GM18508 (cell line): ENCODE measurements around the gene PLAU.
"Not testable (repeated sequence)": the region's sequence is repeated elsewhere in the genome, so short reads cannot be mapped to it uniquely, and the experiment has no call there.

ENCODE experiments used
- ATAC-seq: cut with Tn5 transposase; IDR thresholded peaks from one replicate; pipeline ENCODE4 v1.9.1; 2021; ENCODE audit warnings: moderate number of reproducible peaks; ENCODE audit not compliant: insufficient read depth, unreplicated experiment

The PLAU gene

GRCh38 chr10:73894245-73894971, 16.5 kb upstream of the PLAU start:
- no peak for ATAC-seq

GRCh38 chr10:73895381-73895780, 15.6 kb upstream of the PLAU start:
- not testable (repeated sequence) for ATAC-seq

DNA sequence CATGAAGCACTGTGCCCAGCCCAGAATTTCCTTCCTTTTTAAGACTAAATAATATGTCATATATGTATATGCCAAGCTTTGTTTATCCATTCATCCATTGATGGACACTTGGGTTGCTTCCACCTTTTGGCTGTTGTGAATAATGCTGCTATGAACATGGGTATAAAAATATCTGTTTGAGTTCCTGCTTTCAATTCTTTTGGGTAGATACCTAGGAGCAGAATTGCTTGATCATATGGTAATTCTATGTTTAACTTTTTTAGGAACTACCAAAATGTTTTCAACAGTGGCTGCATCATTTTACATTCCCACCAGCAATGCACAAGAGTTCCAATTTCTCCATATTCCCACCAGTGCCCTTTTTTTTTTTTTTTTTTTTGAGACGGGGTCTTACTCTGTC, 13.2 kb upstream of the PLAU start:
- no peak for ATAC-seq

GRCh38 chr10:73898730-73899410, 12.1 kb upstream of the PLAU start:
- ATAC-seq: no peak

- ATAC-seq: no peak
Measured at GRCh38 chr10:73899423-73899822, 11.5 kb upstream of the PLAU start.

DNA sequence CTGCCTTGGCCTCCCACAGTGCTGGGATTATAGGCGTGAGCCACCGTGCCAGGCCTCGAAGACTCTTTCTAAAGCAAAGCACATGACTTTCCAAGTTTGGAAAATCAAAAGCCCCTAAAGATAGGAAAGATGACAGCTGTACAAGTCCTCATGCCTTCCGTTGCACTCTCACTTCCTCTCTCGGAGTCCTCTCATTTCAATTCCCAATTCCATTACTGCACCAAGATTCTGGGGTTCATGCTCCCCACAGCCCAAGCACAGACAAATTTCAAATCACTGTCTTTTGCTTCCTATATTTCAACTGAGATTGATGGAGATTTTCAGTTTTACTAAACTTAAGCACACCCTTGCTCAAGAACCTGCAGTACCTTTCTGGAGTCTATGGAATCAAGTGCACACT, 10.9 kb upstream of the PLAU start:
- no peak for ATAC-seq

DNA sequence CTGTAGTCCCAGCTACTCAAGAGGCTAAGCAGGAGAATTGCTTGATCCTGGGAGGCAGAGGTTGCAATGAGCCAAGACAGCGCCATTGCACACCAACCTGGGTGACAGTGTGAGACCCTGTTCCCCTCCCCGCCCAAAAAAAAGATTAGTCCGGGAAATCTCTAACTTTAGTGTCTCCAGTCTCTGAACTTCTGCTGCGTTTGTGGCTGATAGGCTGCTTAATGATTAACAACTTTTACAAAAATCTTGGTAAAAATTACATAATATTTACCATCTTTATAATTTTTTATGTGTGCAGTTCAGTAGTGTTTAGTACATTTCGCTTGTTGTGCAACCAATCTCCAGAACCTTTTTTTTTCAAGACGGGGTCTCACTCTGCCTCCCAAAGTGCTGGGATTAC, 9.7 kb upstream of the PLAU start:
- ATAC-seq: no peak

GRCh38 chr10:73902351-73902750, 8.6 kb upstream of the PLAU start:
- no peak for ATAC-seq

- no peak for ATAC-seq
Measured at GRCh38 chr10:73905256-73906020, 5.5 kb upstream of the PLAU start.

GRCh38 chr10:73906524-73907447, 4.1 kb upstream of the PLAU start:
- ATAC-seq: no peak

- no peak for ATAC-seq
Measured at GRCh38 chr10:73907841-73908517, 3.0 kb upstream of the PLAU start.

DNA sequence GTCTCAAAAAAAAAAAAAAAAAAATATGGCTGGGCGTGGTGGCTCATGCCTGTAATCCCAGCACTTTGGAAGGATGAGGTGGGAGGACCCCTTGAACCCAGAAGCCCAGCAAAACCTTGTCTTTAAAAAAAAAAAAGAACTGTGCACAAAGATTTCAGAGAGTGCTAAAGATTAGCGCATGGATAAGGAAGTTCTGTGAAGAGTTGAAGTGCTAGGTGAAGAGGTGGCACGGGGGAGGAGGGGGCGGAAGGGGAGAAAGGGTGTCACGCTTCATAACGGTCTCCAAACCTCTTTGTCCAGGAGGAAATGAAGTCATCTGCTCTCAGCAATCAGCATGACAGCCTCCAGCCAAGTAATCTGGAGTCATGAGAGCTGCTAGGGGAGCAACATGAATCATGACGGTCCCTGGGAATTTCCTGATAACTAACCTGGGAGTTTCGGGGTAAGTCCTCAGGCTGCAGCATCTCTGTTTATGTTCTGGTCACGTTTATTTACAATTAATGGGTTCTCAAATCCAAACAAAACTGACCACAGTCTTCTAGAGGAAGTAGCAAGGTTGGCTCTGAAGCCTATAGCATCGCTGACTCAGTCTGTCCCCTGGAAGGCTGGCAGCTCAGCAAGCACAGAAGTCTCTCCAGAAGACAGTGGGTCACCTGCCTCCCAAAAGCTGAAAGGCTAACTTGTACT, 1.9 kb upstream of the PLAU start:
- ATAC-seq: no peak

DNA sequence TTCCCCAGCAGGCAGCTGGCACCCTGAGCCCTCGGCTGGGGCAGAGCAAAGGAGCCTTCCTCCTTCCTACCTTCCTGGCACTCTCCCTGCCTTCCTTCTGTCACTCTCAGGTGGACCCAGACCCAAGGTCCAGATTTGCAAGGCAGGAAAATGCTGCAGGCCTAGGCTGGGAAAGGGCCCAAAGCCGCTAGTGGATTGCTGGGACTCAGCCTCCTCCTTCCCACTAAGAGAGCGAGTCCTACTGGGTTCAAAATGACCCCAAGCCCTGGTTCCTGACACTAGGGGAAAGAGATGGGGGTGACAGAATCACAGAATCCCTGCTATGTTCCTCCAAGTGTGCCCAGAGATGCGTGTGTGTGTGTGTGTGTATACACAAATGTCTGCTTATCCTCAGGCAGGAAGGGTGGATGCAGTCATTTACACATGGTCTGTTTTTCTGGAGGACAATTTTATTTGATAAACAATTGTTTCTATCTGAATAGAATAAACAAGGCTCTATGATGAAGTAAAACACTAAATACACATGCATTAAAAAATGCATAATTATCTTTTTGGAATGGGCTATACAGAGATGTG, 1.3 kb upstream of the PLAU start:
- ATAC-seq: no peak

GRCh38 chr10:73910401-73910763, 550 bp upstream of the PLAU start:
- no peak for ATAC-seq

DNA sequence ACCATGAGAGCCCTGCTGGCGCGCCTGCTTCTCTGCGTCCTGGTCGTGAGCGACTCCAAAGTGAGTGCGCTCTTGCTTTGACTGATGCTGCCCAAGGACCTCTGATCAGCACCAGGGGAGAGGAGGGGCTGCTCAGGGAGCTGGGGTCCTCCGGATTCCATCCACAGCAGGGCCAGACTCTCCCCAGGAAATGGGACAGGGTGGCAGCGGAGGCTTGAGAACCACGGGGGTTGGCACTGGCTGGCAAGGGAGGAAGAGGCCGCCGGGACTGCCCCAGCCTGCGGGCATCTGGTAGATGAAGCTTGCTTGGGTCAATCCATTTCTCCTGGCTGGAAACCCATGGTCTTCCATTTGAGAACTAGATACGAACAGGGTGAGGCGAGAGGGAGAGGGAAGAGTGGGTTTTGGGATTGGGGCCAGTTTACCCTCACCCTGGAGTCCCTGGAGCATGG, 647 bp downstream of the PLAU start:
- no peak for ATAC-seq

DNA sequence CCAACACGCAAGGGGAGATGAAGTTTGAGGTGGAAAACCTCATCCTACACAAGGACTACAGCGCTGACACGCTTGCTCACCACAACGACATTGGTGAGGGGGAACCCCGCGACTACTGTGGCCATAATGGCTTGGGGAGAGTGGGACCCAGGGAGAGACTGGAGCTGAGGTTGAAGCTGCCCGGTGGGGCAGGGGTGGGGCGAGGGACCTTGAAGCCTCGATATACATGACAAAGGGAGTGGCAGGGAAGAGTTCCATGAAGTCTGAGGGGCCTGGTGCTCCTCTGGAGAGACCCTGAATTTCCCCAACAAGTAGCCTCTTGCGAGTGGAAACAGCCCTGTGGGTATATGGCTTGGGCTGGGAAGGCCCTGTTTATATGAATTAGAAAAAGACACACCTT, 3.1 kb downstream of the PLAU start:
- ATAC-seq: no peak

GRCh38 chr10:73915206-73915851, 4.4 kb downstream of the PLAU start:
- ATAC-seq: no peak

DNA sequence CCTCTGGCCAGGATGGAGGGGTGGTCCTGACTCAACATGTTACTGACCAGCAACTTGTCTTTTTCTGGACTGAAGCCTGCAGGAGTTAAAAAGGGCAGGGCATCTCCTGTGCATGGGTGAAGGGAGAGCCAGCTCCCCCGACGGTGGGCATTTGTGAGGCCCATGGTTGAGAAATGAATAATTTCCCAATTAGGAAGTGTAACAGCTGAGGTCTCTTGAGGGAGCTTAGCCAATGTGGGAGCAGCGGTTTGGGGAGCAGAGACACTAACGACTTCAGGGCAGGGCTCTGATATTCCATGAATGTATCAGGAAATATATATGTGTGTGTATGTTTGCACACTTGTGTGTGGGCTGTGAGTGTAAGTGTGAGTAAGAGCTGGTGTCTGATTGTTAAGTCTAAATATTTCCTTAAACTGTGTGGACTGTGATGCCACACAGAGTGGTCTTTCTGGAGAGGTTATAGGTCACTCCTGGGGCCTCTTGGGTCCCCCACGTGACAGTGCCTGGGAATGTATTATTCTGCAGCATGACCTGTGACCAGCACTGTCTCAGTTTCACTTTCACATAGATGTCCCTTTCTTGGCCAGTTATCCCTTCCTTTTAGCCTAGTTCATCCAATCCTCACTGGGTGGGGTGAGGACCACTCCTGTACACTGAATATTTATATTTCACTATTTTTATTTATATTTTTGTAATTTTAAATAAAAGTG, 6.0 kb downstream of the PLAU start:
- ATAC-seq: no peak
